RPMI8226 (cell line): ENCODE results near the gene FGFR2.

Source experiments
- DNase-seq: peaks from one replicate; pipeline ENCODE4 v3.0.0-alpha.2; 2015

Gene FGFR2

DNA sequence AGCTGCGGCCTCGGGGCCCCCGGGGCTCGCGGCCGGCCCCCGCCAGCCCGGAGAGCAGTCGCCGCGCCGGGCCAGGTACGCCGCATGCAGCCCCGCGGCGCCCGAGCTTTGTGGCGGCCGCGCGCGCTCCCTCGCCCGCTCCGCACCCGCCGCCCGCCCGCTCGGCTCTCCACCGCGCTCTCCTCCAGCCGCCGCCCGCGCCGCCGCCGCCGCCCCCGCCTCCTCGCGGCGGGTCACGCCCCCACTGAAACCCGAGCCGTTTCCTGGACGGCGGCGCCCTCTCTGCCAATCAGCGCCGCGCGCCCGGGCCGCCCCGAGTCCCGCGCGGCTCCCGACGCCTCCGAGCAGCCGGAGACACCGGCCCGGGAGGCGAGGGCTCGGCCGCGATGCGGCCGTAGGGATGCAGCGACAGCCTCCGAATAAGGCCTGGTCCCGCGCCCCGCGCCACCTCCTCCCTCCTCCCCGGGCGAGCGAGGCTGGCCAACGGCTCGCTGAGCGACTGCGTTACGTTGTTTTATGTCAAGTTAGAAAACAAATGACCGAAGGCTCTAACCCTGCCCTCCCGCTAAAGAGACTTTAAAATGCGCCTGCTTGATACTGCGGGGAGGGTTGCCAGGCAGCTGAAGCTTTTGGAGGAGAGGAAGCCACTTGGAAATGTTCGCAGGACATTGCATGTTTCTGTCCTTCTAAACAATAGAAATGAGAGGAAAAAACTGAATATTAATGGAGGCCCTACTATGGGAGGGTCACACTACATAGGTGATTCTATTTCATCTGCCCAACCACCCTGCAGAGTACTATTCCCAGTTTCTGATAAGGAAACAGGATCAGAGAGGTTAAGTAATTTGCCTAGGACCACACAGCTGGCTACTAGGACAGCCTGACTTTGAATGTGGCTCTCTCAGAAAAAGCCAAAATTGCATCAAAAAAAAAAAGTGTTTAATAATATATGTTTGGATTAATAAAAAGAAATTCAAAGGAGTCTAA is at the start of gene FGFR2:
Gene FGFR2 (minus strand): TSS at position 182 of the 987 bp plus-strand sequence. CDS start 4,627 bp downstream, outside the sequence.
- DNase-seq = peak; percentile 82

DNA sequence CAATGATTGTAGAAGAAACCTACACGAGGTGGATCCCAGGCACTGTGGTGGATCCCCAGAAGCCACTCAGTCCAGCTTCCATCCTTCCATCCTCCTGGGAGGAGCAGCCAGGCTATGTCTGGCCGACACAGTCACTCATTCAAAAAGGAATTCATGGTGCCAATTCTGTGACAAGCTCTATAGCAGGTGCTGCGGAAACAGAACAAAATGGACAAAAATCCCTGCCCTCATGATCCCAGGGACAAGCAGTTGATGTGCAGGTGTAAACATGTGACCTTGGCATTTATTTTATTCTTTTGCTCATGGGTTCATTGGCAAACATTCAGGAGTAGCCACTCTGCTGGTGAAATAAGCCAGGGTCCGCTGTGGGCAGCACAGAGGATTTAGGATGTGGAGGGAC is 49.2 kb upstream of the FGFR2 start:
- no peak for DNase-seq

- no peak for DNase-seq
These were observed 47.5 kb upstream of the FGFR2 start for GRCh38 chr10:121645696-121646095.

GRCh38 chr10:121644501-121644900 is 46.3 kb upstream of the FGFR2 start:
- no peak for DNase-seq

DNA sequence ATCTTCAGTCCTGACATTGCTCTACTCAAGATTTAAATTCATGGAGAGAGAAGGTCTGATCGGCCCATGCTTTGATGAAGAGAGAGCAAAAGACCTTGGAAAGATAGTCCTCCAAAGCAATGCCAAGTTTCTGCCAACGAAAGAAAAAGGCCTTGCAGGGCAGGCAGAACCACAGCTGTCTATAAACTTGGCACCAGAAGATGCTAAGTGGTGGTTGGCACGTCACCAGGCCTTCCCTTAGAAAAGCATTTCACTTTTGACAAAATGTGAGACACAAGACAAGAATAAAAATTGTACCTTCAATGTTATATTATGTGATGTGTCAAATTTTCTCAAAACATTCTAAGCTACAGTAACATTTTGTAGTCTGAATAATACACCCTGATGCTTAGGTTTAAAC is 42.0 kb upstream of the FGFR2 start:
- DNase-seq = no peak

DNA sequence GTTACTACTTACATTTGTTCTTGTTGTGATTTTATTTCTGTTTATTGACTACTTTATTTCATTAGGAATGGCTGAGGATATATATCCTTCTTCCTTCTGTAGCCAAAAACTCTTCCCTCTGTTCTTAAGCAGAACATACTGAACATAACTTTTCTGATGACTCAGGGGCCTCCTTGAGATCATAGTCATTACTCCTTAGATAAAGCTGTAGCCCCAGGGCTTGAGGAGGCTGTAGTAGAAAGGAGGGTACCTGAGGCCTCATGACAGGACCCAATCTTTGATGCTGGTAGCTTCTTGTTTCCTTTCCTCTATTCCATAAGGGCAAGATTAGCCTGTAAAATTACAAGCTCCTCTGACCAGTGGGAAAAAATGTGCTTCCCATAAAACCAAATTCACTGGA is 41.2 kb upstream of the FGFR2 start:
- no peak for DNase-seq

DNA sequence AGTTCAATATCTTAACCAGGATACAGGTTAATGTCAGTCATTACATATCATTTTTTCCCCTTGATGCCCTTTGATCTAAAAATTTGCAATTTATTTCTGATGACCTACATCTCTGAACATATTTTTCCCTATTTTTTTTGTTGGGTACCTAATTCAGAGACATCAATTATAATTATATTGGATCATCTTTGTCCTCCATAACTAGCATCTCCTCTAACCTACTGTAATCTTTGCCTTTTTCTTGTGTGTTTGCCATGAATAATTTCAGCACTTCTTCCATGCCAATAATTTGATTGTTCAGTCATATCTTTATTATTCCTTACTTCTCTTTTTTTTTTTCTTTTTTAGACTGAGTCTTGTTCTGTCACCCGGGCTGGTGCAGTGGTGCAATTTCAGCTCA is 39.2 kb upstream of the FGFR2 start:
- DNase-seq = no peak

GRCh38 chr10:121633056-121633455 is 34.8 kb upstream of the FGFR2 start:
- DNase-seq = no peak

- DNase-seq = no peak
These were observed 33.3 kb upstream of the FGFR2 start for GRCh38 chr10:121631365-121632029.

GRCh38 chr10:121628859-121629258 is 30.6 kb upstream of the FGFR2 start:
- DNase-seq = no peak

DNA sequence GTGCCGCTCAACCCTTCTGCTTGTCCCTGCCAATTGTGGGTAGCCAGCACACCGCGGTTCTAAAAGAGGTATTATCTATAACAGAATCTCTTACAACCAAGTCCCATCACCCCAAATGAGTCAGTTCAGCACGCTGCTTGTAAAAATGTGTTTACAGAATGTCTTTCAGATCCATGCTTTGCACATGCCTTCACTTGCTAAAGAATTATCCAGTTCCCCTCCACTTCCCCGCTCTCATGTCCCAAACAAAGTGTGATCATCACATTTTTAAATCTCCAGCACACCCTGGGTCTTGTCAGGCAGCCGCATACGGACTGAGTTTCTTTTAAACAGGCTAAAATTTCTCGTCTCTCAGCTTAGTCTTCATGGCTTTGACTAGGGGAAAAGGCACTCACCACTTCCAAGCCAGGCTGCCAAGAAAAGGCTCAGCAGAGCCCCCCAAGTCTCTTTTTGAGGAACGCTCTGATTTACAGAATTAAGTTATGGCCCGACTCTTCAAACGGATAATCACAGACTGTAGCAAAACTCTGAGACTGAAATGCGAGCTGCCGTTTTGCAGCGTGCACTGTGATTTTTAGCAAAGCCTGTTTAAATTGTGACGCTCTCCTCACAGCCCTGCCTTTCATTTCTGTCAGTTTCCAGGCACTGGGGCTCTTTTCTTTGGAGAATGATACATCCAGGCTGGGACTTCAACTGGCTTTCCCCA is 29.8 kb upstream of the FGFR2 start:
- no peak for DNase-seq

DNA sequence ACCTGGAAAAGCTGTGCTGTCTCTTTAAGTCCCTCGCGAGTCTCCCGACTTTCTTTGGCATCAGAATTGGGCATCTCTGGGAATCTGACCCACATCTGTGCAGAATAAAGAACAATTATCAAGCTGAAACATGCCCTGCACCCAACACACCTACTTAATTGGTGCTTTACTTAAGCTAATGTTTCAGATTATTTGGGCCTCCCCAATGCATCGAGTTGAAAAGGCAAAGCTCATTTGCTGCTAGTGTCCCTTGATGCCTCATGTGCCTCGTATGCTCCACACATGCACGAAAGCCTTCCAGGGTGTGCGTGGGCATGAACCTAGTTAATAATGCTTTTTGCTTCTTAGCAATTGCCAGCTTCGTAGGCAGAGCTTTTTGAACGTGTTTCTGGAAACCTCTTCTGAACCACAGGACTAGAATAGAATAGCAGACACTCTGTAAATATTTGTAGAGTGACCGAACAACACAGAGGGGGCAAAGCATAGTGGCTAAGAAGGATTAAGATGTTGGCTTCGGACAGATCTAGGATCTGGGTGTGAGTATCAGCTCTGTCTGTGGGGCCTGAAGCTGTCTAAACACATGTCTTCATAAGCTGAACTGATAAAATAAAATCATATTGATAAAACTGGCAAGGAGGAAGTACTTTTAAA is 26.7 kb upstream of the FGFR2 start:
- DNase-seq = no peak

DNA sequence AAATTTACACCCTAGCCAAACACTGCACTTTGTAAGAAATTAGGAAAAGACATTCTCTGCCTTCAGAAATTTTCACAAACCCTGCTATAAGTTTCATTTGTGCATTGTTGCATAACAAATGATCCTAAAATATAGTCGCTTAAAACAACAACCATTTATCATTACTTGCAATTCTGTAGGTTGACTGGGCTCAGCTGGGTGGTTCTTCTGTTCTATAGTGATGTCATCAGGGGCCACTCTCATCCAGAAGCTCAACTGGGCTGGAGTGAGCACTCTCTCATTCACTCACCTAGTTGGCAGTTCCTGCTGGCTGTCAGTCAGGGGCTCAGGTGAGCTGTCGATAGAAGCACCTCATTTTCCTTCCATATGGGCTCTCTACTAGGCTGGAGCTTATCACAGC is 20.7 kb upstream of the FGFR2 start:
- no peak for DNase-seq

DNA sequence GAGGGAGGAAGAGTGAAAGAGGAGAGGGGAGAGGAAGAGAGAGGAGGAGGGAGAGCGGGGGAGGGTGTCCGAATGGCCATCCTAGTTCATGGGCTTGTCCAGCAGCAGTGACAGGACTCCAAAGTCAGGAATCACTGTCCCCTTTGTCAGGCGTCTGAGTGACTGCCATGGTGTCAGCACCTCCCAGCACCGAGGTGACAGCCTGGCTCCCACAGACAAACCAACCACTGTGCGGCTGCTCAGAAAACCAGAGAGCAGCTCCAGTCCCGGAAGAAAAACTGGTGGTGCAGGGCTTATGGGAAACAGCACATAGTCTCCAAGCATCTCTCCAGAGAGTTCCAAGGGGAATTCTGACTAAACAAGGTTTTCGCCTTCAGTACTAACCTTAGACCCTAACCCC is 18.9 kb upstream of the FGFR2 start:
- DNase-seq = no peak

DNA sequence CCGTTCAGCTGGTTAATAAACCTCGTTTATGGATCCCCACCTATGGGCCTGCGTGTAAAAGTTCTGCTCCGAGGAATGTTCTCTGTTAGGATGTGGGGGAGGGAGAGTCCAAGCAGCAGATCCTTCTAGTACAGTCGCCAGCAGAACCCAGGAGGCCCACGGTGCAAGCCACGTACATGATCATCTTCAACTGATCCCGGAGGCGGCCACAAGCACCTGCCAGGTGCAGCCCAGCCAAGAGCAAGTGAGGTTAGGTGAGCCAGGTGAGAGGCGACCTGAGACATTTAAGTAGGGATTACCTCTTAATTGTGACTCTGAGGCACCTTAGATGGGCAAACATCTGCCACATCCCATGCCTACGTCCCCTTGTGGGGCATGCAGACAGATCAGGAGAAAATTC is 18.0 kb upstream of the FGFR2 start:
- no peak for DNase-seq

- DNase-seq = no peak
These were observed 17.6 kb upstream of the FGFR2 start for GRCh38 chr10:121615836-121616235.

GRCh38 chr10:121615435-121615793 is 17.2 kb upstream of the FGFR2 start:
- no peak for DNase-seq

- DNase-seq = no peak
These were observed 16.6 kb upstream of the FGFR2 start for GRCh38 chr10:121614613-121615434.

- DNase-seq = no peak
These were observed 15.2 kb upstream of the FGFR2 start for GRCh38 chr10:121613456-121613855.

DNA sequence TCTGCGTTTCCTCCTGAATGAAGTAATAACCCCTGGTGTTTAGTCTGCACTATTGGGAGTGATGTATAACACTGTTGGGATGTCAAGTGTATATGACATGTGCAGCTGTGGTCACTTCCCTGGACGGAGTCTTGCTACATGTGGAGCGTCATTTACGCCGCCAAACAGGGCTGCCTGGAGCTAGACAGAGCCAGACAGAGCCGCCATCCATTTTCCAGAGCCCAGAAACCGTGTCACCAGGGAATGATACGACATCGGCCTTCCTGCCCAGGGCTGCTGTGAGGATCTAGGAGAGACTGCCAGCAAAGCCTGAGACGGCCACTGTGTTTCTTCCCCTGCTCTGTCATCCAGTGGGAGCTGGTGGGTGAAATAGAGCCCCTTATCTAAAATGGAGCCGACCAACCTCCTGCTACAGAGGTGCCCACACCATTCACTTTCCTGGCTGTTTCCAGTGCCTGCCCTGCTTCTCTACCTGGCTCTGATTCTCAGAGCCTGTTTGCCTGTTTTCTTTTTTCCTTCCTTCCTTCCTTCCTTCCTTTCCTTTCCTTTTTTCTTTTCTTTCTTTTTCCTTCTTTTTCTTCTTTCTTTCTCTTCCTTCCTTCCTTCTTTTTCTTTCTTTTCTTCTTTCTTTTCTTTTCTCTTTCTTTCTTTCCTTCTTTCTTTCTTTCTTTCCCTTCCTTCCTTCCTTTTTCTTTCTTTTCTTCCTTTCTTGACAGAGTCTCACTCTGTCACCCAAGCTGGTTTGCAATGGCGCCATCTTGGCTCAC is 13.3 kb upstream of the FGFR2 start:
- DNase-seq = no peak

DNA sequence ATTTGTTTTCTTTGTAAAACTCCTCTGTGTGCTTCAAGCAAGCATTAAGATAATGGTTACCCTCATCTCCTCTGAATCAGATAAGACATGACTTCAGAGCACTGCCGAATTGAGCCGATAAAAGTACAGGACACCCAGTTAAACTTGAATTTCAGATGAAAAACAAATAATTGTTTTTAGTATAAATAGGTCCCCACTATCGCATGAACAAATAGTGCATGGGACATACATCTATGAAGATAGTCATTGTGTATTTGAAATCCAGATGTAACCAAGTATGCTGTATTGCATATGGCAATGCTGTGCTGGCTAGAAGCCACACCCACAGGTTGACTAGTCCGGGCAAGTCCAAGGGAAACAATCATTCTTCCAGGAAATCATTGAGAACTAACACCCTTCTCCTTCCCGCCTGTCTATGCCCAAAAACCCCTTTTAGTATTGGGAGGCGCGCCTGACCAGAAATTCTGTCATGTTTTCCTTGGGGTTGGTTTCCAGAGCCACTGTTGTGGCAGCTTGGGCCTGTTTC is 12.6 kb upstream of the FGFR2 start:
- no peak for DNase-seq
